Femur (tissue), 1 donor: ENCODE measurements around the gene OR52D1.

Experiments used
- DNase-seq: peaks from one replicate; pipeline ENCODE4 v3.0.0-alpha.2; 2017

Gene OR52D1

DNA sequence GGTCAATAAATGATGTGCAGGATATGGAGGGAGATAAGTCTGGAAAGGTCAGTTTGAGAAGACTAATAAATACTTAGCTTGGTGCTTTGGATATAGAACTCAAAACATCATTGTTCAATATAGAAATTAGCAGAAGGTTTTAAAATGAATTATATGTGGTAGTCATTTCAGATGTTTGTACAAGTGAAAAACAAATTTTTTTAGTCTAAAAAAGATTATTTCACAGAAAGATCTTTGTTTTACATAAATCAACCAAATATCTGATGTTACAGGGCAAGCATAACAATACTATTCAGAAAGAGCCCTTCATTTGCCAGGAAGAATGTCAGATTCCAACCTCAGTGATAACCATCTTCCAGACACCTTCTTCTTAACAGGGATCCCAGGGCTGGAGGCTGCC is at the start of gene OR52D1:
Gene OR52D1 (plus strand): TSS at position 301 of the 400 bp plus-strand sequence. CDS start 22 bp downstream, at position 323.
- DNase-seq = no peak

DNA sequence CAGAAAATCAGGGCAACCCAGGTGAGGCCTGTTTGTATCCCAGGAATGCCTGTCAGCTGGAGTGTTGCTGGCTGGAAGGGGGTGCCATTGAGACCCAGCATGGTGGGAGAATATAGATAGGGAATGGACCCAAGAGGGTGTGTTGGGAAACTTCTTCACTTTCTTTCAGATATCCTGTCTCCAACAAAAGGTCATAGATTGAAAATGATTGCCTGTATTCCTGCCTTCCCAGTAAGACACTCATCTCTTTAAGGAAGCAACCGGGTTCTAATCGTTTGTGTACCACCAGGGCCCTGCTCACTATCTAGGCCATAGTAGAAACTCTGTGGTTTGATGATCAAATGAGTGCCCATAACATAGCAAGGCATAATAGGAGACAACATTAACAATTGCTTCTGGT is 47.1 kb upstream of the OR52D1 start, which contains the start of gene OR51I1:
Gene OR51I1 (minus strand): TSS at position 101 of the 400 bp plus-strand sequence. CDS start 0 bp downstream, at position 101.
- DNase-seq = no peak

DNA sequence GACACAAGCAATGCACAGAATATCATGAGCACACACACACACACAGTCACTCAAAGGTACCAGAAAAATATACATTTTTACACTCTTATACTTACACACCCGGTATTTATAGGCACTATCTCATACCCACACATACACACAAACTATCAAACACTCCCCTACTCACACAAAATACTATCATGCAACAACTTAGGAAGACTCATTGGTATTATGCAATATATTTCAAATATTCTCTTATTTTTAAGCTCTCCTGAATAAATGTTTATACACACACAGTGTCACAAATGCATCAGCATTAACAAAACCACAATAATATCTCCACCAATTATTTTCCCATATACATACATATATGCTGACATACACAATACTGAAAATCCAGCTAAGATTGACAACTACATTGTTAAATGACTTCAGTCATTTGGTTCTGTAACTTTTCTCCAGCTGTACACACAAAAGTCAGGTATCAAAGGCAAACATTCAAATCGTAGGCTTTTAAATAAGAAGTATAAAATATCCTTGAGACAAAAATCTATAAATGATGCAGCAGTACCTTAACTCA is 44.6 kb upstream of the OR52D1 start:
- DNase-seq = no peak

DNA sequence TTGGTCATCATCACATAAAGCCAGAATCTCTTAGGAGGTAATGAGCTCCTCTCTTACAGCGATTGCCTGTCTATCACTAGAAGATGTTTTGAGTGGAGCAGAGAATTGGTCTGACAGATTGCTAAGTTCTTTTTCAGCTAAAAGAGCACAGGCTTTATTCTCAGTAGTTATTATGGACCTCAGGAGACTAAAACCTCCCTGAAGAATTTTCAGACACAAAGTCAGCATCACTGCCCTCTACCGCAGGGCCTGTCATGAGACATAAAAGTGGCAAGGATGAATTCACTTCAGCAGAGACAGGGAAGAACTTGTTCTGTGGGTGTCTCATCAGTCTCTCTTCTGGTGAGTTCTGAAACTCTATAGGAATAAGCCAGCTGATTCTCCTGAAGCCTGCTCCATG is 39.5 kb upstream of the OR52D1 start, which contains the start of gene OR51I2:
Gene OR51I2 (plus strand): TSS at position 301 of the 400 bp plus-strand sequence. CDS start 4,166 bp downstream, outside the sequence.
- DNase-seq = no peak

DNA sequence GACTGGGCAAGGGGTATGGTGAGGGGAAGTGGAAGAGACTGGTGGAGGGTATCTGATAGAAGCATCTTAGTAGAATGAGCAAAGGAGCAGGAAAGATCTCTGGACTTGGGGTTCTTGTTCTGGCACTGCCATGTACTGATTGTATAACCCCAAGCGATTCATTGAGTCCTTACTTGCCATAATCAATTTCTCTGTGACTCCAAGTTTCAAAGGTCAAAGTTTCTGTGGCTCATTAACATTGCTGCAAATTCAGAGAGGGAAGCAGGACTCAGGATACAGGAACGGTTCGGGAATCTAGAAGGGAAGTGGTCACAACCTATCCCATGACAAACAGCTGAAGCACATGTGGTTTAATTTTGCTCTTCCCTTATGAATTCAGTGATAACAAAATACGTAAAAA is 39.1 kb upstream of the OR52D1 start:
- no peak for DNase-seq

DNA sequence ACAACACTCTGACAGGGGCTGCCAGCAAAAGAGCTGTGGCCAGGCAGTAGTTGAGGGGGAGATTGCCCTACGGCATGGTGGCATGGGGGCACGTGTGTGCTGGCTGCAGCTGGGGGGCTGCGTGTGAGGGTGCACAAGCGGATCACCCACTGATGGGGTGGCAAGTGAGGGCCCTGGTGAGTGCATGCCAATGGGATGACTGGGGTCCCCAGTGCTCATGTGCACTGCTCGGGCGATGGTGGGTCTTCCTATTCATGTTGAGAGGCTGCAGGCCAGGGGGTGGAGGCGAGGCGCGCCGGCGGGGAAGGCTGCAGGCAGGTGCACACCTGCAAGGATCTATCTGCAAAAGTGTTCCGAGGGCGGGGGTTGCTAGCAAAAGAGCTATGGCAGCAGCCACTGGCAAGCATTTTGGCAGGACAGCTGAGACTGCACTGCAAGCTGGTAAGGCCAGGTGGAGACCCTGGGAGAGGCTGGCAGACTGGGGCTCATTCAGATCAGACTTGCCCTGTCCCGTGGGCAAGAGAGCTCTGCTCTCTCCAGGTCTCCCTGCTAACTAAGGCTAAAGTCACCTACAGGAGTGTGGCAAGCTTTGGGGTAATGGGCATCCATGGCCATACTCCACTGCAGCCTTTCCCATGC is 27.4 kb upstream of the OR52D1 start:
- no peak for DNase-seq

DNA sequence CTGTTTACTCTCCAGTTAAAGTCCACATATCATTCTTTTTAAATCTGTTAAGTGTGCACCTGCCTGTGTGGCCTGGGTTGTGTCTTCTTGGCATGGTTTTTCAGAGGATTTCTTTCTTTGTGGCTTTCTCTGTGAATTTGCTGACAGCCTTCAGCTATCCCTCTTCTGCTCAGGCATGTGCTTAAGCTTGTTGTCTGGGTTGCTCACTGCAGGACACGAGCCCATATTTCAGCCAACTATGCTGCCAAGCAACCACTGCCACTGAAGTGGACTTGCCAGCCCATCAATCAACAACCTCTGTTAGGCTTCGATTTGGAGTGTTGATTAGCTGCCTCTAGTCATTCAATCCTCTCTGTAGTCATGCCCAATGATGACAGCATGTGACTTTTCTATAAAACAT is 21.0 kb upstream of the OR52D1 start:
- no peak for DNase-seq

DNA sequence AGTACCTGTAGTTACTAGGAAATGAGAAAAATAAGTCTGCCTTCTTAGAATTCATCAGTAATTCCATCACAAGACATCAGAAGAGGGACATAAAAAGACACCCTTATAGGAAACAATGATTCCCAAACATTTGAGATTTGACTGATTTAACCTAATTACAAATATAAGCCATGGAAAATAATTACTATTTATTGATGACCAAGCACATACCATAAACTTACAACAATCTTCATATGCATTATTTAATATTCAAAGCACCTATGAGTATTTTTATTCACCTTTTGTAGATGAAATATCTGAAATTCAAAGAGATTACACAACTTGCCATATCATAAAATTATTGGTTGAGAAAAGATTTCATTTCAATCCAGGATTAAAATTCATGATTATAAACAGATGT is 14.6 kb upstream of the OR52D1 start:
- no peak for DNase-seq

DNA sequence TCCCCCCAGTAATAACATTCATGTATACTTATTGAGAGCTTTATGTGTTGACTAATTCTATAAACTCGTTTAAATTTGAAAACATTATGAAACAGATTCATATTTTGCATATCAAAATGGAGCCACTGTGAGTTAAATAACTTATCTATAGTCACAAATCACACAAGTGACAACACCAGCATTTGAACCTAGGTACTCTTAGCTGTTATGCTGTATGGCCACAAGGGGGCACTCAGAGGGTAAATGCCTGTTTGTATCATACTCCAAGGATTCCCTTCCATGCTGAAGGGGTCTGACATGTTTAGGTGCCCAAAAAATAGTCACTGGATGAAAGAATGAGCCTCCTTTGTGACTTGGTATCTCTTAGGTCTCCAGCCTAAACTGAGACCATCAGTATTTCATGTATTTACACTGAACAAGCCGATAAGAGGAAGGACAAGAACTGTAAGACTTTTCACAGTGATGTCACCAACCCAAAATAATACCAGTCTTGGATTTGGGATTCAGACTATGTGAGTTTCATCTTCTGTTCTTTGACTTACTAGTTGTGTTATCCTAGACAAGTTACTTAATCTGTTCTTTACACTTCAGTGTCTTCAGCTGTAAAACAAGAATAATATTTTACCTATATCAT is 12.2 kb upstream of the OR52D1 start:
- DNase-seq = peak; percentile 23

DNA sequence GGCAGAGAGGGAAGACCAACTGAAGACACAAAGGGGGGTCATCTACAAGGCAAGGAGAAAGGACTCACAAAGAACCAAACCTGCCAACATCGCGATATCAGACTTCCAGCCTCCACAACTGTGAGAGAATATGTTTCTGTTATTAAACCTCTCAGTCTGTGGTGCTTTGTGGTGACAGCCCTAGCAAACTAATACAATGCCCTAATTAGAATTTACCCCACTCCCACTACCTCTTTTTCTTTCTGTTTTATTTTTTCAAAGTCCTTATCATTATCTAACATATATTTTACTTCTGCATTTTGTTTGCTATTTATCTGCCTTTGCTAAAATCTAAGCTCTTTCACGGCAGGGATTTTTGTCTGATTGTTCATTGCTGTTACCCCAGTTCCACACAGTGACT is 2.5 kb upstream of the OR52D1 start:
- no peak for DNase-seq

DNA sequence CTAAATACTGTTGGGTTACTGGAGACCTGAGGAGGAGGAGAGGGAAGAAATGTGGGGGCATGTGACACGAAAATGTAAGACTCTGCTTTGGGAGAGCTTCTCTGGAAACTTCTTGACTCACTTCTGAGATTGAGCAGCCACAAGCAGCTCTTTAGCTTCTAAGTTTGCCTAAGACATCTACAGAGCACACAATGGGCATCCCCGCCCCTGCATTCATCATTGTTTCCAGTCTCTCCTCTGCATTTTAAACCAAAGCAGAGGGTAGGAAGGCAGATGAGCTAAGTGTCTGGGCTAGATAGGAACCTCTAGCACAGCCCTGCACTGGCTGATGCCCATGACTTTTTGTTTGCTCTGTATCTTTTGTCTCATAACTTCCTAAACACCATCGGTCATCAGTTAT is 2.1 kb upstream of the OR52D1 start:
- DNase-seq = no peak

DNA sequence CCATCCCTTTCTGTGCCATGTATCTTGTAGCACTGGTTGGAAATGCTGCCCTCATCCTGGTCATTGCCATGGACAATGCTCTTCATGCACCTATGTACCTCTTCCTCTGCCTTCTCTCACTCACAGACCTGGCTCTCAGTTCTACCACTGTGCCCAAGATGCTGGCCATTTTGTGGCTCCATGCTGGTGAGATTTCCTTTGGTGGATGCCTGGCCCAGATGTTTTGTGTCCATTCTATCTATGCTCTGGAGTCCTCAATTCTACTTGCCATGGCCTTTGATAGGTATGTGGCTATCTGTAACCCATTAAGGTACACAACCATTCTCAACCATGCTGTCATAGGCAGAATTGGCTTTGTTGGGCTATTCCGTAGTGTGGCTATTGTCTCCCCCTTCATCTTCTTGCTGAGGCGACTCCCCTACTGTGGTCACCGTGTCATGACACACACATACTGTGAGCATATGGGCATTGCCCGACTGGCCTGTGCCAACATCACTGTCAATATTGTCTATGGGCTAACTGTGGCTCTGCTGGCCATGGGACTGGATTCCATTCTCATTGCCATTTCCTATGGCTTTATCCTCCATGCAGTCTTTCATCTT is 414 bp downstream of the OR52D1 start:
- DNase-seq = no peak

DNA sequence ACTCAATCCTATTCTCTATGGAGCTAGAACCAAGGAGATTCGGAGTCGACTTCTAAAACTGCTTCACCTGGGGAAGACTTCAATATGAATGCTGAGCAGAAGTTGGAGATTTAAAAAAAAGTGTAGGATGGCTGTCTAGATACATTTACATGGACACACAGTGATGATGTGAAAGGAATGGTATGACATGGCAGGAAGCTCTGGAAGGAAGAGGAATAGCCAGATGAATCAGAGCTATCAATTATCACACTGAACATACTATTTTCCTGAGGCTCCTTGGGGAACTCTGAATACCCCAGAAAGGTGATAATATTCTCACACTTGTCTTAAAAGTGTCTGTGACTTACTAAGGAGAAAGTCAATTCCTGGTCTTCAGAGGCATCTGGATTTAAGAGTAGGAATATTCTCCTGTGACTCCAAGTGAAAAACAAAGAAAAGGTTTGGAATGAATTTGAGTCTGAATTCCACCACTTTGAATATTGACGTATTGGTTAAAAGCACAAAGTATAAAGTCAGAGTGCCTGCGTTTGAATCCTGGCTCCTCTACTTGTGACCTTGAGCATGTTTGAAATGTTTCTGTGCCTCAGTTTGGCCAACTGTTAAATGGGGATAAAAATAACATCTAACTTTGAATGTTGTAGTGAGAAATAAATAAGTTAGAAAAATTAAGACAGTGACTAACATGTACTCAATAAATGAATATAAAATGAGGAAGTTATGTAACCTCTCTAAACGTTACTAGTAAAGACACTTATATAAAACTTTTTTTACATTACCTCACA is 1.3 kb downstream of the OR52D1 start:
- DNase-seq = no peak

DNA sequence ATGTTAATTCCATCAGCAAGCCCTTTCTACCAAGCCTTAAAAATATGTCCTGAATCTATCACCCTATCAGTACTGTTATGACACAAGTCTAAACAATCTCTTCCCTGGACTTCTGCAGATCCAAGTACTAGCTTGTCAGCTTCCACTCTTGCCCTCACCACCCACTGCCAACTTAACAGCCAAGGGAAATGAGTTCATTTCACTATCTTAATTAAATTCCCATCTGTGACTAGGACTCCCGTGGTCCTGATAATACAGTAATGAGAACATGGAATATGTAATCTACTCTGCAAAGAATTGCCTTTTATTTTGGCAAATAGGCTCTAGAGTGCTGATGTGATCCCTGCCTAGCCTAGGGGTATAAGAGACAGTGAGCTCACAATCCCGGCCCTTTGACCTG is 11.2 kb downstream of the OR52D1 start:
- DNase-seq = no peak

DNA sequence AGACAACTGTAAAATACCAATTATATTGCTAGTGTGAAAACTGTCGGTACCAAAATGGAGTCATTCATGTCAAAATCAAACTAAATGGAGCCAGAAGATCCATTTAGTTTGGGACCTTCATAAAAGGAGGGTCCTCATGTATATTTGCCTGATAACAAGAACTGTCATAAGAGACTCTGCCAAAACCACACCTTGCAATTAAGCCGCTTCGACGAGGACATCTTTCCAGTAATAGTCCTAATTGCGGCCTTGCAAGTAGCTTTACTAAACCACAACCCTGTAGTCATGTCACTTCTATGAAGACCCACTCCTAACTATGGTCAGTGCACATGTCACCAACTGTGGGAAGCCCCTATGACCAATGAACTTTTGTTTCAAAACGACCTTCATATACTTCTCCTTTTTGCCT is 11.9 kb downstream of the OR52D1 start:
- no peak for DNase-seq

DNA sequence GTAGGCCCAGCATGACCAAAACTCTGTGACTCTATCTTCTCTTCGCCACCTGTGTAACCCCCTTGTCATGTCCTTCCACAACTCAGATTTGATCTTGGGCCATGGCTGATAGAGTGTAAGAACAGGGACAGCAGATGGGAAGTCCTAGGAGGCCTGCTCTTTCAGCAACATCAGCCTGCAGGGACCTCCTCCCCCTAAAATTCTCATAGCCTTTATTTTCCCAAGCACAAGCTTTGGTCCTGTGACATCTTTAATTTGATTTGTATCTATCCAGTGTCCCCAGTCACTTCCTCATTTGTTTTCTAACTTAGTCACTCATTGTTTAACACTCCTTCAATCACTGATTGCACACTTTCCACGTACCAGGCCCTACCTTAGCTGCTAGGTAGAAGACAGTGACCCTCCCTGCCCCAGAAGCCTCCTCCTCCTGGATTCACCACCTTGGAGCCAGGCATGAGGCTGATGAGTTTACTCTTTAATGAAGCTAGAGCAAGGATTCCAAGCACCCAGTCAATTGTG is 16.0 kb downstream of the OR52D1 start:
- no peak for DNase-seq

DNA sequence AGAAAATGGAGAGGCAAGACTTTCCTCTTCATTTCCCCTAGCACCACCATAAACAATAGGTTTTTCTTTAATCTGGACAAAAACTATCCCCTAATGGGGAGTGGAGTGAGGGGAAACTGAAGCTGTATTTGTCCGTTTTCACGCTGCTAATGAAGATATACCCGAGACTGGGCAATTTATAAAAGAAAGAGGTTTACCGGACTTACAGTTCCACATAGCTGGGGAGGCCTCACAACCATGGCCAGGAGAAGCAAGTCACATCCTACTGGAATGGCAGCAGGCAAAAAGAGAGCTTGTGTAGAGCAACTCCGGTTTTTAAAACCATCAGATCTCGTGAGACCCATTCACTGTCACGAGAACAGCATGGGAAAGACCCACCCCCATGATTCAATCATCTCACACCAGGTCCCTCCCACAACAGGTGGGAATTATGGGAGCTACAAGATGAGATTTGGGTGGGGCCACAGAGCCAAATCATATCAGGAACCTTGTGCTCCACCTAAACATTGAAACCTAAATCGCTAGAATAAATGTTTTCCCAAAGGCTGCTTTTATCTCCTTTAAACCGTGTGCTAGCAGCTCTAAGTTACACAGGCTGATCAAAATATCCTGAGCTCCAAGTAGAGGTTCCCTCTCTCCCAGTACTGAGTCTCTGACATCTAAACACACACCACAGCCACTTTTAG is 17.0 kb downstream of the OR52D1 start:
- DNase-seq = no peak

DNA sequence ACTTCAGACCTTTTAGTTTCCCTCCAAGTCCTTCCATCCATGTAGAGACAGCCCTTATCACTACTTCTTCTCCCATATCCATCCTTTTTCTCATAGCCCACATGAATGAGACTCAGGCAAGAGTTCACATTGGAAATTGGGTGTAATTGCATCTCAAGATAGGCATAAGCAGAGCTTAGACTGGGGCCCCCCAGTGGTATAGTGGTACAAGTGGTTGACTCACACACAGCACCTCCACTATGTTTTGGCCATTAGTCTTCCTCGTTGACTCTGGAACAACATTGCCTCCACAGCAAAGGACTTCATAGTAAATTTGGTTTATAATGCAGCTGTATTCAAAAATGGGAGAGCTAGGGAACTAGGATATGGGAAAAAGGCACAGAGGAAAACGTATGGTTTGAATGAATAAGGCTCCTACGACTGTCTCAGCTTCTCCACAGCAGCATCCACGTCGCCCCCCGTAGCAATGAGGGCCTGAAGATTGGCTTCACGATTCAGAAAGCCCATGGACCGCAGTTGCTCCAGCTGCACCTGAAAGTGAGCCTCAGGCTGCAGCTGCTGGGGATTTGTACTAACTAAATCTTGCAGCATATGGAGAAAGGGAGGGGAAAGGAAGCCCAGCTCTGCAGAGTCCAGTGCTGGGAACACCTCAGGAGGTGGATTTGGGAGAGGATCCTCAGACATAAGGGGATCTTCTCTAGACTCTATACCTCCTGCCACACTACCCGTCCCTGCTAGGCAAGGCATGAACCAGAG is 18.9 kb downstream of the OR52D1 start:
- DNase-seq = no peak

DNA sequence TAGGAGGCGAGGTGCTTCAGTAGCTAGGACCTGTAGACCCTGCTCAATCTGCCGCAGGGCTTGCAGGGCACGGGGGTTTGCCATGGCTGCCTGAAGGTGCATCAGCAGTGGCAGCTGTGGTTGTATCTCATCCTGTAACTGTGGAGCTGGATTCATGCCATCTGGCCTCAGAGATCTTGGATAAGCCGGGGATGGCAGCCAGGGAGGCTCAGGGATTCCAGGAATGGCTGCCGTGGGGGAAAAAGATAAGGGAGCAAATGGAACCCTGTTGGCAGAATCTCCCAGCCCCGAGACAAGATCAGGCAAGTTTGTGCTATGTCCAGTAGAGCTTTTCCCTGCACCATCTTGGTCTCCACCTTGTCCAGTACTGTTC is 19.4 kb downstream of the OR52D1 start:
- no peak for DNase-seq

DNA sequence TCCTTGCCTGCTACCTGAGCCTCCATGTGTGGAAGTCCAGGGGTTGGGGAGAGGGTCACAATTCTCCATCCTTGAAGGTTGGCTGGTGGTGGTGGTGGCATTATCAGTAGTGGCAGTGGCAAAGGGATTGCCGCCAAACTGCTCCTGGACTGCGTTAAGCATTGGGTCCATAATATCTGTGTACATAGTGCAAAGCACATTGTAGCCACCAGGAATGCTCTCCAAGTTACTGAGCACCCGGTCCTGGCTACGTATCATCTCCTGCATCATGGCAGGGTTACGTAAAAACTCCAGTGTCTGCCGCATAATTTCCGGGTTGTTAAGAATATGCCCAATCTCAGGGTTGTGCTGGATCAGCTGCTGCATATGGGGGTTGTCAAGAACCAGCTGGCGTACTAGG is 20.1 kb downstream of the OR52D1 start:
- no peak for DNase-seq

DNA sequence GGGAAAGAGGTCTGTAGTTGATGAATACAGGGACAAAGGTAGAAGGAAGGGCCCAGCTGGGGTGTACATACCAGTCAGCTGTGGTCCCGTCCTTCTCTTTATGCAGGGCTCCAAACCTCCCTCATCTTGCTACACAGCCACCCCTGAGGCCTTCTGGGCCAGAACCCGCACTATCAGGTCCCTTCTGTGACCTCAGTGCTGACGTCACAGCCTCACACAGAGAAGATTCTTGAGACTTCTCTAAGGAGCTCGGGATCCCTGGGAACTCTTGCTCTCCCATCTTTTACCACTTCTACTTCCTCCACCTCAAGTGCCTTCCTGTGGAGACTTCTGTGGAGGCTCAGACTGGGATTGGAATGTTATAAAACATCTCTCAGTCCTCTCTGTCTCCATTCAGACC is 21.3 kb downstream of the OR52D1 start, which contains the start of gene UBQLN3:
Gene UBQLN3 (minus strand): TSS at position 155 of the 400 bp plus-strand sequence. CDS start 399 bp downstream, outside the sequence.
- no peak for DNase-seq
